HepG2 (cell line): ENCODE measurements around the gene HILPDA. TPM values are rescaled to one million over a fixed set of nuclear protein-coding genes. Genes with fewer than 3 reads are reported as not detected.

Source experiments
- AKNA ChIP-seq: sonication (generic); formaldehyde crosslinking; IDR thresholded peaks from 2 replicates; pipeline ENCODE4 v1.4.0; 2020; ENCODE audit warnings: missing genetic modification reagents, borderline replicate concordance
- ELF1 ChIP-seq: sonication (generic); formaldehyde crosslinking; IDR thresholded peaks from 2 replicates; pipeline ENCODE4 v1.4.0; 2020; ENCODE audit warnings: missing genetic modification reagents
- ELF3 ChIP-seq: IDR thresholded peaks from 2 replicates; pipeline ENCODE4 v1.6.1; 2016; ENCODE audit warnings: missing genetic modification reagents, missing compliant biosample characterization
- FOXC1 ChIP-seq: sonication (generic); formaldehyde crosslinking; IDR thresholded peaks from 2 replicates; pipeline ENCODE4 v1.8.0; 2022; ENCODE audit warnings: mild to moderate bottlenecking, missing genetic modification reagents, borderline replicate concordance
- GFI1 ChIP-seq: sonication (generic); formaldehyde crosslinking; IDR thresholded peaks from 2 replicates; pipeline ENCODE4 v1.5.0; 2020; ENCODE audit warnings: missing genetic modification reagents, mild to moderate bottlenecking, borderline replicate concordance
- KDM2A ChIP-seq: sonication (generic); formaldehyde crosslinking; IDR thresholded peaks from 2 replicates; pipeline ENCODE4 v1.4.0; 2020; ENCODE audit warnings: low read depth, missing genetic modification reagents, borderline replicate concordance
- MAX ChIP-seq: IDR thresholded peaks from 2 replicates; pipeline ENCODE4 v1.6.1; 2012; ENCODE audit warnings: inconsistent platforms
- MEF2D ChIP-seq: sonication (generic); formaldehyde crosslinking; IDR thresholded peaks from 2 replicates; pipeline ENCODE4 v1.5.1; 2020; ENCODE audit warnings: mild to moderate bottlenecking, missing genetic modification reagents
- PHF21A ChIP-seq: sonication (generic); formaldehyde crosslinking; IDR thresholded peaks from 2 replicates; pipeline ENCODE4 v1.5.0; 2020; ENCODE audit warnings: mild to moderate bottlenecking, missing genetic modification reagents
- SP2 ChIP-seq: sonication (generic); formaldehyde crosslinking; IDR thresholded peaks from 2 replicates; pipeline ENCODE4 v1.5.1; 2020; ENCODE audit warnings: mild to moderate bottlenecking, missing genetic modification reagents
- TFAP4 ChIP-seq: sonication (generic); IDR thresholded peaks from 2 replicates; pipeline ENCODE4 v1.6.1; 2016; ENCODE audit warnings: low read depth, borderline replicate concordance
- TFDP2 ChIP-seq: sonication (generic); formaldehyde crosslinking; IDR thresholded peaks from 2 replicates; pipeline ENCODE4 v1.4.0; 2020; ENCODE audit warnings: missing genetic modification reagents
- THAP11 ChIP-seq: IDR thresholded peaks from 2 replicates; pipeline ENCODE4 v1.6.1; 2016; ENCODE audit warnings: missing biosample characterization, missing genetic modification reagents
- ZBTB20 ChIP-seq: sonication (generic); formaldehyde crosslinking; IDR thresholded peaks from 2 replicates; pipeline ENCODE4 v1.8.1; 2023; ENCODE audit warnings: missing genetic modification reagents, low read depth, mild to moderate bottlenecking, borderline replicate concordance
- ZBTB38 ChIP-seq: sonication (generic); formaldehyde crosslinking; IDR thresholded peaks from 2 replicates; pipeline ENCODE4 v1.5.1; 2020; ENCODE audit warnings: mild to moderate bottlenecking, missing genetic modification reagents
- ZNF143 ChIP-seq: sonication (generic); formaldehyde crosslinking; IDR thresholded peaks from 2 replicates; pipeline ENCODE4 v1.4.0; 2020; ENCODE audit warnings: missing genetic modification reagents
- ZNF274 ChIP-seq: sonication (generic); formaldehyde crosslinking; IDR thresholded peaks from 2 replicates; pipeline ENCODE4 v1.5.1; 2020; ENCODE audit warnings: mild to moderate bottlenecking, missing genetic modification reagents
- ZNF451 ChIP-seq: sonication (generic); formaldehyde crosslinking; IDR thresholded peaks from 2 replicates; pipeline ENCODE4 v1.5.0; 2020; ENCODE audit warnings: mild to moderate bottlenecking, missing genetic modification reagents
- ZNF747 ChIP-seq: sonication (generic); formaldehyde crosslinking; IDR thresholded peaks from 2 replicates; pipeline ENCODE4 v1.8.1; 2023; ENCODE audit warnings: missing genetic modification reagents, mild to moderate bottlenecking, borderline replicate concordance
- ZNF781 ChIP-seq: sonication (generic); formaldehyde crosslinking; IDR thresholded peaks from 2 replicates; pipeline ENCODE4 v1.5.1; 2020; ENCODE audit warnings: borderline replicate concordance, mild to moderate bottlenecking, missing genetic modification reagents; ENCODE audit errors: not compliant biosample characterization
- ZNF883 ChIP-seq: sonication (generic); formaldehyde crosslinking; IDR thresholded peaks from 2 replicates; pipeline ENCODE4 v1.5.1; 2020; ENCODE audit warnings: mild to moderate bottlenecking, missing genetic modification reagents; ENCODE audit errors: not compliant biosample characterization
- polyA plus RNA-seq, 8 experiments: library from polyadenylated mRNA; depleted of rRNA in 3 of 8; stranded (reverse) in 7 of 8; unstranded in 1 of 8; fragments of >200 nt; fragmentation: Illumina TruSeq in 4 of 8; extraction: Trizol in 4 of 8; gene quantifications; 2 replicates each; pipeline versions ENCODE4 v1.2.1 to v1.2.3, GENCODE V29; 2011 to 2016; ENCODE audit warnings: low read depth in 4 of 8, missing spikeins in 1 of 8, mixed read lengths in 1 of 8; ENCODE audit not compliant: insufficient read depth in 1 of 8
- total RNA-seq, 5 experiments: library from RNA; depleted of rRNA; stranded (reverse); fragments of >200 nt; fragmentation: Illumina TruSeq; extraction: Trizol; gene quantifications; 2 replicates each; pipeline ENCODE4 v1.2.3, GENCODE V29; 2016; ENCODE audit warnings: low read depth in 1 of 5

HILPDA gene
- total and polyA plus RNA-seq, 2 of the 13 experiments (the other 11 are each of a cell fraction or from before 2014, with no cell fraction given): 11.1 to 44.0 TPM

- TF ChIP-seq ZNF143 (CRISPR knock-in tag) (0 out of 2 replicates have a peak, but pooled peaks have one; percentile 40), SP2 (CRISPR knock-in tag) (peak; percentile 47; the same call in 1 of the 2 replicates), ZNF781 (CRISPR knock-in tag) (peak; percentile 71), ELF1 (CRISPR knock-in tag) (peak; percentile 76), TFDP2 (CRISPR knock-in tag) (peak; percentile 97), ZNF451 (CRISPR knock-in tag) (0 out of 2 replicates have a peak, but pooled peaks have one; percentile 63), AKNA (CRISPR knock-in tag) (peak; percentile 62; the same call in 1 of the 2 replicates), KDM2A (CRISPR knock-in tag) (peak; percentile 78; the same call in 1 of the 2 replicates), ZNF274 (peak; percentile 76), ZNF883 (peak; percentile 78), GFI1 (peak; percentile 51; the same call in 1 of the 2 replicates), PHF21A (peak; percentile 72), MEF2D (CRISPR knock-in tag) (peak; percentile 81), ELF3 (peak; percentile 78; the same call in 1 of the 2 replicates), ZBTB38 (CRISPR knock-in tag) (peak; percentile 63; the same call in 1 of the 2 replicates), ZNF747 (0 out of 2 replicates have a peak, but pooled peaks have one; percentile 43), FOXC1 (CRISPR knock-in tag) (0 out of 2 replicates have a peak, but pooled peaks have one; percentile 35), THAP11 (CRISPR knock-in tag) (peak; percentile 92), ZBTB20 (CRISPR knock-in tag) (peak; percentile 64; the same call in 1 of the 2 replicates), TFAP4 (peak; percentile 30; the same call in 1 of the 2 replicates), MAX (peak; percentile 94)
These were observed 21.0 kb downstream of the HILPDA start, which contains the start of gene METTL2B (continued) for GRCh38 chr7:128476402-128477335.
